NCI-H1694 (cell line): Measurements from ENCODE around the gene DMPK.
A peak's percentile ranks its signal among the peaks of the same experiment; 100 is the strongest.

Experiments
- DNase-seq: peaks from one replicate; lab custom pipeline; 2025; lab: John Stamatoyannopoulos, UW

DMPK gene

GRCh38 chr19:45785781-45786532 lies 3.7 kb upstream of the DMPK start:
- DNase-seq = no peak

GRCh38 chr19:45785097-45785496 lies 2.8 kb upstream of the DMPK start:
- no peak for DNase-seq

GRCh38 chr19:45784096-45784495 lies 1.8 kb upstream of the DMPK start:
- DNase-seq = no peak

DNA sequence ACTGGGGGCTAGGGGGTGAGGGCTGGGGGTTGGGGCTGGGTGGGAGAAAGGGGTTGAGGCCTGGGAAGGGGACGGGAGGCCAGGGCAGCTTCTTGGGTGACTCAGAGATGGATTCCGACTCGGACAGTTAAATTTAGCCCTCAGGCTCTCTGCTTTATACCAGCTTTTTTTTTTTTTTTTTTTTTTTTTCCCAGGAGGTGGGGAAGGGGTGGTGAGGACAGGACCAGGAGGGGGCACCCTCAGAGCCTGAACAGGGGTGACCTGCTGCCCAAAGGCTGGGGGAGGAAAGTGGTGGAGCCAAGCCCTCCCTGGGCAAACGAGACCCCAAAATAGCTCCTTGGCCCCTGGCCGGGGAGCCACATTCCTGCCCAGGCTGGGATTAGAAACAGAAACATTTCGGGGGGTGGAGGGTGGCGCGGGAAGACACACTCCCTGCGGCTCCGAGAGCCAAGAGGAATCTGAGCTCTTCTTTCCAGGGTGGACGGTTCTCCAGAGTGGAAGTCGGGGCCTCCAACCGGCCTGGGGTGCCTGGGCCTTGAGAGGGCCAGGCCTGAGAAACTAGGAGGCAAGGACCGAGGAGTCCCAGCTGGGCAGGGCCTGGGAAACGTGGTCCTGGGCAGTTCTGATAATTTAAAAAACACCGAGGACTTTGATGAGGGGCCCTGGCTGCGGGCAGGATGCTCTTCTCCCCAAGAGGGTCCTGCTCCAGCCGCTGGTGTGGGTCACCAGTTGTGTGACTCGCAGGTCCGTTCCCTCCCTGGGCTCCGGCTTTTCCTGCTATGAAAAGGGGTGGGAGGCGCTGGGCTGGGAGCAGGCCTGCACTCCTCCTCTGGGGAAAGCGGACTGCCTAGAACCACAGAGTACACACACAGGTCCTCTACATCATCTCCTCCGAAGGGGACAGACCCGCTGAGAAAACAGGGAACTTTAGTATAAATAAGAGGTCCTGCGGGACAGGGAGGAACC lies 813 bp upstream of the DMPK start:
- no peak for DNase-seq

DNA sequence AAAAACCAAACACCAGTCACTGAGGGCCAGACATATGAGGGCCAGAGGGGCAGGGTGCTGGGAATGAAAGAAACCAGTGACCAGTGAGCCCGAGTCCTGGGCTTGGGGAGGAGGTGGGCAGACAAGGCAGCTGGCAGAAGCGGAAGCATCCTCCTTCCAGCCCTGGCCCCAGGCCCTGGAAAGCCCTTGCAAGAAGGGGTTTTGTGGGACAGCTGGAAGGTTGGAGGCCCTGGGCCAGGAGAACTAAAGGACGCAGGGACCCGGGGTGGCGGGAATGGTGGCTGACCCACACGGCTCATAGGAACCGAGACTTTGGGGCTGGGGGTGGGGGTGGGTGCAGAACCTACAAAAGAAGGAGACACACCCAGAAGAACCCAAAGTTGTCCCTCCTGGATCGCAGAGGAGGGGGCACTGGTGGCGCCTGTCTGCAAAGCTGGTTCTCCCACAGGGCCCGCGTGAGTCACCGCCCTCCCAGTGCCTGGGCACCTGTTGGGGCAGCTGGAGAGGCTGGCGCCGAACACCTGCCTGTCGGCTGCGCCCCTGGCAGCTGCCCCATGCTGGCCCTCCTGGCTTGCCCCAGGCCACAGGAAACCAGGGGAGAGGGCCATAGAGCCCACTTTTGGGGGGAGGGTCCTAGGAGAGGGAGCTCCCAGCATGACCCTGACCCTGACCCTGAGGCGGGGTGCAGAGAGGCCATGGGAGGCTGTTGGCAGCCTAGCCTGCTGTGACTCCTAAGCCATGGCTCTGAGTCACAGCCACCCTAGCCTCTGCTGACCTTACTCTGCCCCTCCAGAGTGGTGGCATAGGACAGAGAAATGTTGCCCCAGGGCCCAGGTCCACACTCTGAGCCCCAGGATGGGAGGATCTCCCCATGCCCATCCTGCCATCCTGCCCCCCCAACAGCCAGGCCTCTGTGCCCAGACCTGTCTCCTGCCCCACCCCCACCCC lies 802 bp downstream of the DMPK start:
- peak; percentile 20 for DNase-seq

- DNase-seq = no peak
These were observed 1.7 kb downstream of the DMPK start for GRCh38 chr19:45780448-45781213.

GRCh38 chr19:45780146-45780447 lies 2.2 kb downstream of the DMPK start:
- no peak for DNase-seq

DNA sequence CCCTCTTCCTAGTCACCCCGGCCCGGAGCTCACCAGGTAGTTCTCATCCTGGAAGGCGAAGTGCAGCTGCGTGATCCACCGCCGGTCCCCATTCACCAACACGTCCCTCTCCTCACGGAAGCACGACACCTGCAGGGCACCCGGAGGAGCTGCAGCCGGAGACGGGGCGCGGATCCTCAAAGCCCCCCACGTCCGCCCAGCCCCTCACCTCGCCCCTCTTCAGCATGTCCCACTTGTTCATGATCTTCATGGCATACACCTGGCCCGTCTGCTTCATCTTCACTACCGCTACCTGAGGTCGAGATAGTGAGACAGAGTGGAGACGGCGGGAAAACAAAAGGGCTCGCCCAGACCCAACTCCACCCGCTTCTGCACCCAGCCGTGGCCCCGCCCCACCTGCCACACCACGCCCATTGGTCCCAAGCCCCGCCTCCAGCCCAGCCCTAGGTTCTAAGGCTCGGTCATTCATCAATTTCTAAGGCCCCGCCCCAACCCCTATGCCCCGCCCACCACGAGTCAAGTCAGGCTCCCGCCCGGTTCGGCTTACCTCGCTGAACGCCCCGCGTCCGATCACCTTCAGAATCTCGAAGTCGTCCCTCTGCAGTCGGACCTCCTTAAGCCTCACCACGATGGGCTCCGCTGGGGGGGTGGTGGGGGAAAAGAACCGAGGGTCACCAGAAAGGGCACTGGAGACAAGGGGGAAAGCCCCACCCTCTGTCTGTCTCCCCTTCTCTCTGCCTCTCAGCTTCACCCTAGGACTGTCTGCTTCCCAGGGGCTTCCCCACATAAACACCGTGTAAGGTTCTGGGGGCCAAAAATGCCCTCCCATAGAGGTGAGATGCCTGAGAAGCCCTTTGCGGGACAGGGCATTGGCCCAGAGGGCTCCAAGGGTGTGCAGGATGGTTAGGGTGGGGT lies 2.8 kb downstream of the DMPK start:
- peak; percentile 64 for DNase-seq

- DNase-seq = no peak
These were observed 4.2 kb downstream of the DMPK start for GRCh38 chr19:45778010-45778661.

- DNase-seq = no peak
These were observed 4.8 kb downstream of the DMPK start for GRCh38 chr19:45777395-45777961.

DNA sequence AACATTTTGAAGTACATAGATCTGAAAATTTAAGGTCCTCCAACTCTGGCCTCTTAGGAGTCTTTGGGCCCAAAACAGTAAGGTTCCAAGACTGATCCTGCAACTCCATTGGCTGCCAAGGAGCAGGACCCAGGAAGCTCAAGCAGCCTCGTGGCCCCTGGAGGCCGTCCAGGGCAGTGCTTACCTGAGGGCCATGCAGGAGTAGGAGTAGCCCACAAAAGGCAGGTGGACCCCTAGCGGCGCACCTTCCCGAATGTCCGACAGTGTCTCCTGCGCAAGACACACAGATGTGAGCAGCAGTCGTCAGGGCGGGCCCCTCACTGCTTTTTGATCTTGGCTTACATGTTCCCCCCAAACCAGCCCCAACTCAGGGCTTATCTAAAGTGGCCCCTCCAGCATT lies 7.5 kb downstream of the DMPK start:
- no peak for DNase-seq

DNA sequence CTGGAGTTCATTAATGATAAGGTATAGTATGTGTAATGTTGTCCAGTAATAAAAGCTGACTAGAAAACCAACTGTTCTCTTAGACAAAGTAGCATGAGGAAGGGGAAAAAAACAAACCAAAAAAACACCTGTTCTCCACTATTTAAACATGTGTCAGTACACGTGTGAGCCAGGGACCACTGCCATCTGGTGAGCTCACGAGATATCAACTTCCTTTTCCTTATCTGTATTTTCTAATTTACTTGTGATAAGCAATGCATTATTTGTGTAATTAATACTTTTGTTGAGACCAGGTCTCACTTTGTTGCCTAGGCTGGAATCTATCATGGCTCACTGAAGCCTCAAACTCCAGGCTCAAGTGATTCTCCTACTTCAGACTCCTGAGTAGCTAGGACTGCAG lies 8.9 kb downstream of the DMPK start:
- DNase-seq = no peak

DNA sequence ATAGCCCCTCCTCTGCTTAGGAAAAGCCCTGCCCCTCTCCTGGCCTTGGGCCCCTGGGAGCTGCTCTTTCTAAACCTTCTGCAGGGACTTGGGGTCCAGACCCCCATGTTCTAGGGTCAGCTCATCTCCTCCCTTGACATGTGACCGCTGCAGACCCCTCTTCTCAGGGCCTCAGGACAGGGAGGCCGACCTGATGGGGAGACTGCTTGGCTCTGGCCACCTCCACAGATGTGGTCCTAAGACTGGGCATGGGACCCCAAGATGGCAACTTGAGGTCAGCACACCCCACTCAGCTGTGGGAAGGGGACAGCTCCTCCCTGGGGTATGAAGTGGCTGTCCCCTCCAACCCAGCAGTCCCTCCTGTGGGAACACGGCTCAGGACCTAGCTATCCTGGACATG lies 9.4 kb downstream of the DMPK start:
- DNase-seq = no peak

GRCh38 chr19:45772130-45772840 lies 10.0 kb downstream of the DMPK start:
- no peak for DNase-seq

GRCh38 chr19:45771311-45771933 lies 10.9 kb downstream of the DMPK start:
- no peak for DNase-seq

GRCh38 chr19:45770192-45771101 lies 11.8 kb downstream of the DMPK start:
- DNase-seq = peak; percentile 98

DNA sequence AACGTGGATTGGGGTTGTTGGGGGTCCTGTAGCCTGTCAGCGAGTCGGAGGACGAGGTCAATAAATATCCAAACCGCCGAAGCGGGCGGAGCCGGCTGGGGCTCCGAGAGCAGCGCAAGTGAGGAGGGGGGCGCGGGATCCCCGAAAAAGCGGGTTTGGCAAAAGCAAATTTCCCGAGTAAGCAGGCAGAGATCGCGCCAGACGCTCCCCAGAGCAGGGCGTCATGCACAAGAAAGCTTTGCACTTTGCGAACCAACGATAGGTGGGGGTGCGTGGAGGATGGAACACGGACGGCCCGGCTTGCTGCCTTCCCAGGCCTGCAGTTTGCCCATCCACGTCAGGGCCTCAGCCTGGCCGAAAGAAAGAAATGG lies 12.5 kb downstream of the DMPK start:
- DNase-seq = no peak
